Osteoblast (primary cell): ENCODE measurements around the gene KCNMB4. TPM values are rescaled to one million over a fixed set of nuclear protein-coding genes. Genes with fewer than 3 reads are reported as not detected.

Experiments used
- DNase-seq: peaks from one replicate; pipeline ENCODE4 v3.0.0; 2011; ENCODE audit warnings: low spot score, mixed read lengths; ENCODE audit not compliant: insufficient read length; ENCODE audit errors: missing footprints
- H2AFZ ChIP-seq: 2 replicates; pipeline ENCODE4 v1.6.0; 2011; ENCODE audit warnings: mild to moderate bottlenecking, low read length
- H3K27ac ChIP-seq: 2 replicates; pipeline ENCODE4 v1.5.1; 2011; ENCODE audit warnings: mild to moderate bottlenecking, low read depth, low read length, moderate library complexity
- H3K27me3 ChIP-seq: 2 replicates; pipeline ENCODE4 v1.6.0; 2012; ENCODE audit warnings: mild to moderate bottlenecking, control low read depth, inconsistent platforms, low read length, moderate library complexity; ENCODE audit not compliant: insufficient read depth
- H3K36me3 ChIP-seq: 2 replicates; pipeline ENCODE4 v1.5.1; 2011; ENCODE audit warnings: mild to moderate bottlenecking, low read length, control low read depth, moderate library complexity; ENCODE audit not compliant: insufficient read depth
- H3K4me1 ChIP-seq: 2 replicates; pipeline ENCODE4 v1.5.1; 2011; ENCODE audit warnings: mild to moderate bottlenecking, low read length, control low read depth, moderate library complexity; ENCODE audit not compliant: insufficient read depth
- H3K4me2 ChIP-seq: 2 replicates; pipeline ENCODE4 v1.6.0; 2011; ENCODE audit warnings: mild to moderate bottlenecking, low read length; ENCODE audit not compliant: insufficient read depth
- H3K4me3 ChIP-seq: fragments of 200-600 bp; sonication (generic); 3 replicates; pipeline ENCODE4 v1.5.1; 2012; ENCODE audit warnings: mild to moderate bottlenecking, low read length, inconsistent platforms; ENCODE audit not compliant: insufficient read depth
- H3K79me2 ChIP-seq: 2 replicates; pipeline ENCODE4 v1.6.0; 2012; ENCODE audit warnings: mild to moderate bottlenecking, low read length, control low read depth, inconsistent platforms; ENCODE audit not compliant: insufficient read depth
- H3K9me3 ChIP-seq: 2 replicates; pipeline ENCODE4 v1.5.1; 2011; ENCODE audit warnings: low read depth, low read length, control low read depth
- H4K20me1 ChIP-seq: 2 replicates; pipeline ENCODE4 v1.6.0; 2012; ENCODE audit warnings: mild to moderate bottlenecking, low read length, control low read depth; ENCODE audit not compliant: insufficient read depth
- CTCF ChIP-seq: IDR thresholded peaks from 2 replicates; pipeline ENCODE4 v1.5.1; 2011; ENCODE audit warnings: mild to moderate bottlenecking, low read depth, low read length, moderate library complexity; ENCODE audit errors: extremely low read depth
- total RNA-seq: library from RNA; depleted of rRNA; stranded (reverse); fragments of >200 nt; gene quantifications from 2 replicates; pipeline ENCODE4 v1.2.3, GENCODE V29; 2012

The KCNMB4 gene
- total RNA-seq, 1 donor, result under 0.01 TPM

- Histone ChIP-seq H2AFZ (no peak overlapping the region), H3K79me2 (no peaks in the 10 kb centered on the region), H3K4me1 (no peaks in the 10 kb centered on the region), H3K27me3 (peaks cover 15% of the 10 kb centered on the region), H3K4me2 (no peak overlapping the region), H3K36me3 (no peaks in the 10 kb centered on the region), H4K20me1 (no peaks in the 10 kb centered on the region), H3K4me3 (no peak overlapping the region), H3K27ac (no peak overlapping the region), H3K9me3 (no peaks in the 10 kb centered on the region)
- TF ChIP-seq CTCF, result no peak
- DNase-seq, result no peak
These were observed 6.8 kb downstream of the KCNMB4 start for GRCh38 chr12:70372881-70373280.

- no peak for TF ChIP-seq CTCF
- no peak overlapping the region for H3K4me3 ChIP-seq
- H3K27me3 ChIP-seq, result no peaks in the 10 kb centered on the region
- H2AFZ ChIP-seq, result no peak overlapping the region
- H4K20me1 ChIP-seq, result no peaks in the 10 kb centered on the region
- no peaks in the 10 kb centered on the region for H3K9me3 ChIP-seq
- no peak for DNase-seq
- H3K4me2 ChIP-seq, result no peak overlapping the region
- no peak overlapping the region for H3K27ac ChIP-seq
- H3K4me1 ChIP-seq, result no peaks in the 10 kb centered on the region
- no peaks in the 10 kb centered on the region for H3K36me3 ChIP-seq
- no peaks in the 10 kb centered on the region for H3K79me2 ChIP-seq
These were observed 13.8 kb downstream of the KCNMB4 start for GRCh38 chr12:70379846-70380245.

GRCh38 chr12:70383484-70383883, 17.4 kb downstream of the KCNMB4 start:
- H3K4me1 ChIP-seq, result no peaks in the 10 kb centered on the region
- H3K9me3 ChIP-seq, result no peaks in the 10 kb centered on the region
- no peaks in the 10 kb centered on the region for H3K79me2 ChIP-seq
- no peak overlapping the region for H3K27ac ChIP-seq
- H3K4me2 ChIP-seq, result no peak overlapping the region
- H3K36me3 ChIP-seq, result no peaks in the 10 kb centered on the region
- H2AFZ ChIP-seq, result no peak overlapping the region
- DNase-seq, result no peak
- no peaks in the 10 kb centered on the region for H3K27me3 ChIP-seq
- TF ChIP-seq CTCF, result no peak
- no peak overlapping the region for H3K4me3 ChIP-seq
- no peaks in the 10 kb centered on the region for H4K20me1 ChIP-seq

- DNase-seq, result no peak
- no peaks in the 10 kb centered on the region for H3K9me3 ChIP-seq
- no peaks in the 10 kb centered on the region for H3K79me2 ChIP-seq
- H2AFZ ChIP-seq, result no peak overlapping the region
- no peaks in the 10 kb centered on the region for H3K27me3 ChIP-seq
- no peaks in the 10 kb centered on the region for H4K20me1 ChIP-seq
- TF ChIP-seq CTCF, result no peak
- no peak overlapping the region for H3K4me2 ChIP-seq
- H3K36me3 ChIP-seq, result no peaks in the 10 kb centered on the region
- H3K4me1 ChIP-seq, result no peaks in the 10 kb centered on the region
- no peak overlapping the region for H3K4me3 ChIP-seq
- H3K27ac ChIP-seq, result no peak overlapping the region
These were observed 17.8 kb downstream of the KCNMB4 start for GRCh38 chr12:70383886-70384285.
